Measurements from ENCODE around the gene TFIP11.
"Not testable (repeated sequence)": the region's sequence is repeated elsewhere in the genome, so short reads cannot be mapped to it uniquely, and the experiment has no call there.

The TFIP11 gene

GRCh38 chr22:26535603-26535908, 23.3 kb upstream of the TFIP11 start:
- TF ChIP-seq, protein P1, sequence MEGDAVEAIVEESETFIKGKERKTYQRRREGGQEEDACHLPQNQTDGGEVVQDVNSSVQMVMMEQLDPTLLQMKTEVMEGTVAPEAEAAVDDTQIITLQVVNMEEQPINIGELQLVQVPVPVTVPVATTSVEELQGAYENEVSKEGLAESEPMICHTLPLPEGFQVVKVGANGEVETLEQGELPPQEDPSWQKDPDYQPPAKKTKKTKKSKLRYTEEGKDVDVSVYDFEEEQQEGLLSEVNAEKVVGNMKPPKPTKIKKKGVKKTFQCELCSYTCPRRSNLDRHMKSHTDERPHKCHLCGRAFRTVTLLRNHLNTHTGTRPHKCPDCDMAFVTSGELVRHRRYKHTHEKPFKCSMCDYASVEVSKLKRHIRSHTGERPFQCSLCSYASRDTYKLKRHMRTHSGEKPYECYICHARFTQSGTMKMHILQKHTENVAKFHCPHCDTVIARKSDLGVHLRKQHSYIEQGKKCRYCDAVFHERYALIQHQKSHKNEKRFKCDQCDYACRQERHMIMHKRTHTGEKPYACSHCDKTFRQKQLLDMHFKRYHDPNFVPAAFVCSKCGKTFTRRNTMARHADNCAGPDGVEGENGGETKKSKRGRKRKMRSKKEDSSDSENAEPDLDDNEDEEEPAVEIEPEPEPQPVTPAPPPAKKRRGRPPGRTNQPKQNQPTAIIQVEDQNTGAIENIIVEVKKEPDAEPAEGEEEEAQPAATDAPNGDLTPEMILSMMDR (IDR thresholded peaks at IDR 0.05; ENCODE audit: borderline replicate concordance, control extremely low read depth, extremely low read depth, insufficient read depth, missing control alignments) = no peak
- in situ Hi-C loops (cut with MboI; ENCODE audit: low sequenced_read_pairs, unreplicated experiment) = no loop called here
- no peak for DNase-seq (ENCODE audit: low spot score)

DNA sequence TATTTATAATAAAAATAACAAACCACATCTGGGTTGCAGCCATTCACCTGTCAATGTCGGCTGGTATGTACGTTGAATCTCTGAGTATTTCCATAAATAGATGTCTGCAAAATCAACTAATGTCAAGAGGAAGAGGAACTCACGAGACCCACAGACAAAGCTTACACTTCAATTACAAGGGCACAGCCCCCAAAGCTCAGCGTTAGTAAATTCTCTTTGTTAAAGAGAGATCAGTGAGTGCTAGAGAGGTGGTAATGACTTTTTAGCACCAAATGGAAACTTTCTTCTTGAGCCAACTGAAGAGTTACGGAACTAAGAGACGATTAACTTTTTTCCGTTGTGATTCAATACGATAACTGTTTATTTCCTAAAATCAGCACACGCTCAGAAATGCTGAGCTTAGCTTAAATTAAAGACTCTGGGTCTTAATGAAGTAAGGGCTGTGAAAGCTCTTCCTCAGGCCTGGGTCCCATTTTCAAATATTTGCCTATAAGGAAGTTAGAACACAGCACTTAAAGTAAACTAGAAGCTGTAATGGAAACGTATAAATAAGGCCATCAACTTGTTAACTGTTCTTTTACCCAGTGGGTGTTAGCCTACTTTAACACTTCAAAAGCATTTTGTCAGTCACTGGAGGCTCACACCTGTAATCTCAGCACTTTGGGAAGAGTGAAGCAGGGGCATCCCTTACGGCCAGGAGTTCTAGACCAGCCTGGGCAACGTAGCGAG, 22.8 kb upstream of the TFIP11 start:
- TF ChIP-seq, protein P1 (IDR thresholded peaks at IDR 0.05; ENCODE audit: borderline replicate concordance, control extremely low read depth, extremely low read depth, insufficient read depth, missing control alignments) = no peak
- no peak for DNase-seq (ENCODE audit: low spot score)
- in situ Hi-C loops (cut with MboI; ENCODE audit: low sequenced_read_pairs, unreplicated experiment) = no loop called here

DNA sequence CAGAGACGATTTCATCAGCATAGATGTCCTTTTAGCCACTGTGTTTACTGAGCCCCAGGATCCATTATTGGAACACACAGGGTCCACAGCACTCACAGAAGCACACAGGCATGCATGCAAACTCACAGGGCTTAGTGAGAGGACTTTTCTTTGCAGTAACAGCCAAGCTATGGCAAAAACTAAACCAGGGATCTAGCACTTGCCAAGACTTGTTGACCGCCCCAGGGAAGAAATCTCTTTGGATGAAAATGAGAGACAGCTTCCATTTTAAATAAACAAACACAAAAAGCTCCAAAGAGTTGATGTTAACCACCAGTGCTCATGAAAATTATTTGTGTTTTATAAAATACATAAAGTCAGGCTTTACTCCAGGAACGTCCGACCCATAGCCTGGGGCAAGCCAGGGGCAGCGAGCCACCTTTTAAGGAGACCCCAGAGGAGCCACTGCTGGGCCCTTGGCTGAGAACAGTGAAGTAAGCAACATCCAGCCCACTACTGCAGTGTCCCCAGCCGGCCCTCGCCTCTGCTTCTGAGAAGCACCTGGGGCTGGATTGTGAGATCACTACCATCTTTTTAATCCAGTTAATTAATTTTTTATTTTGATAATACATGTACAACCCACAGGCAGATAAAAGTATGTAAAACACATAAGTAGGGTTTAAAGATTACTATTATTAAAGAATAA, 22.0 kb upstream of the TFIP11 start:
- in situ Hi-C loops (cut with MboI; ENCODE audit: low sequenced_read_pairs, unreplicated experiment) = no loop called here

DNA sequence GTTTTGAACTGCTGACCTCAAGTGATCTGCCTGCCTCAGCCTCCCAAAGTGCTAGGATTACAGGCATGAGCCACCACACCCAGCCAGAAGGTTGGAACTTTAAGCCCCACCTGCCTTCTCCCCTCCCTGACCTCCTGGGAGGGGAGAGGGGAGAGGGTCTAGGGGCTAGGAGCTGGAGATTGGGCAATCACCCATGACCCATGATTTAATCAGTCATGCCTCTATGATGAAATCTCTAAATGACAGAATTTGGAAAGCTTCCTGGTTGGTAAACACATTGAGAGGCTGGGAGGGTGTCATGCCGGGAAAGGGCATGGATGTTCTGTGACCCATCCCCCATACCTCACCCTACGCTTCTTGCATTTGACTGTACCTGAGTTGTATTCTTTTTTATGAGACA, 17.1 kb upstream of the TFIP11 start:
- no peak for DNase-seq (ENCODE audit: low spot score)

More for the DNA sequence above, 22.0 kb upstream of the TFIP11 start:
- TF ChIP-seq, protein P1 (IDR thresholded peaks at IDR 0.05; ENCODE audit: borderline replicate concordance, control extremely low read depth, extremely low read depth, insufficient read depth, missing control alignments) = no peak
- DNase-seq (ENCODE audit: low spot score) = no peak

GRCh38 chr22:26528518-26528917, 16.2 kb upstream of the TFIP11 start:
- in situ Hi-C loops (cut with MboI; ENCODE audit: low sequenced_read_pairs, unreplicated experiment); DNase-seq (ENCODE audit: low spot score): not testable (repeated sequence)

More for the DNA sequence above, 17.1 kb upstream of the TFIP11 start:
- in situ Hi-C loops (cut with MboI; ENCODE audit: low sequenced_read_pairs, unreplicated experiment) = no loop called here
- TF ChIP-seq, protein P1 (IDR thresholded peaks at IDR 0.05; ENCODE audit: borderline replicate concordance, control extremely low read depth, extremely low read depth, insufficient read depth, missing control alignments) = no peak

- DNase-seq (ENCODE audit: low spot score) = no peak
- in situ Hi-C loops (cut with MboI; ENCODE audit: low sequenced_read_pairs, unreplicated experiment) = no loop called here
- TF ChIP-seq, protein P1 (IDR thresholded peaks at IDR 0.05; ENCODE audit: borderline replicate concordance, control extremely low read depth, extremely low read depth, insufficient read depth, missing control alignments) = no peak
These were observed 15.5 kb upstream of the TFIP11 start for GRCh38 chr22:26527574-26528465.

Data from GM13976 (cell line).